NT2/D1 (cell line): ENCODE measurements around the gene CAMTA1.

Experiments
- SUZ12 ChIP-seq: IDR thresholded peaks from 2 replicates; pipeline ENCODE4 v1.6.1; 2011; ENCODE audit not compliant: insufficient read length, insufficient read depth; ENCODE audit errors: extremely low read depth
- YY1 ChIP-seq: IDR thresholded peaks from 2 replicates; pipeline ENCODE4 v1.6.1; 2011; ENCODE audit not compliant: insufficient read length, insufficient read depth
- ZNF274 ChIP-seq: IDR thresholded peaks from 2 replicates; pipeline ENCODE4 v1.6.1; 2011; ENCODE audit warnings: mild to moderate bottlenecking, low read depth, low read length

DNA sequence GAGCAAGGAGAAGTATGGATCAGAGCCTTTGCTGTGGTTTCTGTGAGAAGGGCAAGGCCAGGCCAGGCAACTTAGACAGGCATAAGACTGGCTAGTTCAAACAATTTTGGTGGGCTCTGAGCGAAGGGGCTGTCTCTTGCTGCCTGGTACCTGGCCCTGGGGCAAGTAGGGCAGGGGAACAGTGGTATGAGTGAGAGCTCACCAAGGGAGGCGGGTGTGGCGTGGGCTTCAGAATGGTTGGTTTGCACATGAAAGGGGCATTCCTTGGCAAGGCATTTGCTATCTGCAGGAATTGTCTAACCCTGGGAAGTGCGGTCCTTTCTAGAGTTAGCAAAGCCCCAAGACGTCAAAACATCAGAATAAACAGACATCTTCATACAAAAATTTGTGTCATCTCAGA is 210.5 kb downstream of the CAMTA1 start:
- TF ChIP-seq ZNF274 (no peak), YY1 (no peak), SUZ12 (no peak)
